Measurements from ENCODE around the gene SND1.

SND1 gene

DNA sequence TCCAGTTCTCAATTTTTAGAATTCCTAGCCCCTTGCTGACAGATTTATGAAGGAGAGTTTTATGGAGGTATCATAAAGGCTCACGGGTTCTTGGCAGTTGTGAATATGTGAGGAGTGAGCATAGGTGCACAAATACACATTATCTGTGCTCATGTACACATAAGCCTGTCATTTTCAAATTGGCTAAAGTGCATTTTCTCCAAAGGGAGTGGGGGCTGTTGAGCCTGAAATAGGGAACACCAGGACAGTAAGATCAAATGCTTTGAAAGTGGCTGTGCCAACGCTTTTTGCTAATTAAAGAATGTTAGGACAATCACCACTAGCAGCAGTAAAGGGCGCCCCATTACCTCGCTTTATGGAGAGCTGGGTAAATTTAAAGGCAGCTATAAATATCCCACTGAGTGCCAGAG, 387.6 kb downstream of the SND1 start:
- Histone ChIP-seq H3K27me3 (ENCODE audit: control insufficient read depth in 5 of 5, insufficient read depth in 4 of 5, low read length in 5 of 5) (no peaks in the 10 kb centered on the region), H3K27ac (ENCODE audit: low read depth, low read length) (no peak overlapping the region), H3K9ac (ENCODE audit: low read length in 5 of 5) (no peak overlapping the region), H3K4me3 (ENCODE audit: low read depth in 1 of 5, low read length in 5 of 5) (no peak overlapping the region), H3K4me1 (ENCODE audit: control insufficient read depth in 5 of 5, insufficient read depth in 5 of 5, low read length in 5 of 5) (peaks cover 0 to 1% (median 0%) of the 10 kb centered on the region in 5 donors), H3K36me3 (ENCODE audit: control insufficient read depth in 5 of 5, insufficient read depth in 5 of 5, low read length in 5 of 5) (peaks cover 0 to 9% (median 5%) of the 10 kb centered on the region in 5 donors), H3K9me3 (ENCODE audit: control insufficient read depth in 5 of 5, low read length in 5 of 5) (no peaks in the 10 kb centered on the region)

DNA sequence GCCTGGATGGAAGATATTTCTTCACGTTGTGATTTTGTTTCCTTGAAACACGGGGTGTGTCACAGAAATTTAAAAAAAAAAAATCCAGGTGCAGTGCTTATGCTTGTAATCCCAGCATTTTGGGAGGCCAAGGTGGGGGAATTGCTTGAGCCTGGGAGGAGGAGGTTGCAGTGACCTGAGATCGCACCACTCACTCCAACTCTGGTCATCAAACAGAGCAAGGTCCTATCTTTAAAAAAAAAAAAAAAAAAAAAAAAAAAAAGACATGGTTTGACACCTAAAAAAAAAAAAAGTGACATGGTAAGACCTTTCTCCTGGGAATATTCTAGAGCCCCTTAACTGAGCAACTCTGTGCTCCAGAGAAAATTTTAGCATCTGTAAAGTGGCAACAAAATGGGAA, 388.2 kb downstream of the SND1 start:
- H3K27me3 ChIP-seq (ENCODE audit: control insufficient read depth in 5 of 5, insufficient read depth in 4 of 5, low read length in 5 of 5): no peaks in the 10 kb centered on the region
- H3K4me3 ChIP-seq (ENCODE audit: low read depth in 1 of 5, low read length in 5 of 5): no peak overlapping the region
- H3K27ac ChIP-seq (ENCODE audit: low read depth, low read length): no peak overlapping the region
- no peaks in the 10 kb centered on the region for H3K9me3 ChIP-seq (ENCODE audit: control insufficient read depth in 5 of 5, low read length in 5 of 5)
- peaks cover 0 to 9% (median 5%) of the 10 kb centered on the region in 5 donors for H3K36me3 ChIP-seq (ENCODE audit: control insufficient read depth in 5 of 5, insufficient read depth in 5 of 5, low read length in 5 of 5)
- H3K4me1 ChIP-seq (ENCODE audit: control insufficient read depth in 5 of 5, insufficient read depth in 5 of 5, low read length in 5 of 5): no peaks in the 10 kb centered on the region
- no peak overlapping the region for H3K9ac ChIP-seq (ENCODE audit: low read length in 5 of 5)

- no peak overlapping the region for H3K4me3 ChIP-seq (ENCODE audit: low read depth in 1 of 5, low read length in 5 of 5)
- H3K36me3 ChIP-seq (ENCODE audit: control insufficient read depth in 5 of 5, insufficient read depth in 5 of 5, low read length in 5 of 5): peaks cover 0 to 9% (median 5%) of the 10 kb centered on the region in 5 donors
- H3K27me3 ChIP-seq (ENCODE audit: control insufficient read depth in 5 of 5, insufficient read depth in 4 of 5, low read length in 5 of 5): no peaks in the 10 kb centered on the region
- H3K4me1 ChIP-seq (ENCODE audit: control insufficient read depth in 5 of 5, insufficient read depth in 5 of 5, low read length in 5 of 5): peaks cover 0 to 3% (median 0%) of the 10 kb centered on the region in 5 donors
- H3K9ac ChIP-seq (ENCODE audit: low read length in 5 of 5): no peak overlapping the region
- no peak overlapping the region for H3K27ac ChIP-seq (ENCODE audit: low read depth, low read length)
- no peaks in the 10 kb centered on the region for H3K9me3 ChIP-seq (ENCODE audit: control insufficient read depth in 5 of 5, low read length in 5 of 5)
These were observed 389.2 kb downstream of the SND1 start for GRCh38 chr7:128041203-128041602.

GRCh38 chr7:128042012-128042411, 390.0 kb downstream of the SND1 start:
- Histone ChIP-seq H3K36me3 (ENCODE audit: control insufficient read depth in 5 of 5, insufficient read depth in 5 of 5, low read length in 5 of 5) (peaks cover 0 to 9% (median 5%) of the 10 kb centered on the region in 5 donors), H3K27me3 (ENCODE audit: control insufficient read depth in 5 of 5, insufficient read depth in 4 of 5, low read length in 5 of 5) (no peaks in the 10 kb centered on the region), H3K4me1 (ENCODE audit: control insufficient read depth in 5 of 5, insufficient read depth in 5 of 5, low read length in 5 of 5) (peaks cover 0 to 3% (median 0%) of the 10 kb centered on the region in 5 donors), H3K27ac (ENCODE audit: low read depth, low read length) (no peak overlapping the region), H3K9ac (ENCODE audit: low read length in 5 of 5) (no peak overlapping the region), H3K9me3 (ENCODE audit: control insufficient read depth in 5 of 5, low read length in 5 of 5) (no peaks in the 10 kb centered on the region), H3K4me3 (ENCODE audit: low read depth in 1 of 5, low read length in 5 of 5) (no peak overlapping the region)

DNA sequence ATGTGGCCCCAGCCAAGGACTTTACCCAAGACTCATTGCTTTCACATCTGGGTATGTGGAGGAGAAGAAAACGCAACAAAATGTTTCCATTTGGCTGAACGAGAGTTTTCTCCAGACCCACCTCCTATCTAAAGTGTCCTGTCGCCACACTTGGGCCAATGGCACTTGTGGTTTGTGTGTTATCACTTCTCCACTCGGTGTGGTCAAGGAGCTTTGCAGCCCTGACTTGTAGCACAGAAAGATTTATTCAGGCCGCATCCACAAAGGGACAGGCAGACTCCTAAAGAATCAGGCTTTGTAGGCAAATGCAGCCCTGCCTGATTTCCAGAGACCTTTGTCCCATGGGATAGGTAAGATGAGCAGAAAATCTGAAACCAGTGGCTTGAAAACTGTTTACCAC, 392.1 kb downstream of the SND1 start:
- Histone ChIP-seq H3K9ac (ENCODE audit: low read length in 5 of 5) (no peak overlapping the region), H3K4me3 (ENCODE audit: low read depth in 1 of 5, low read length in 5 of 5) (no peak overlapping the region), H3K27ac (ENCODE audit: low read depth, low read length) (no peak overlapping the region), H3K4me1 (ENCODE audit: control insufficient read depth in 5 of 5, insufficient read depth in 5 of 5, low read length in 5 of 5) (peaks cover 0 to 3% (median 0%) of the 10 kb centered on the region in 5 donors), H3K27me3 (ENCODE audit: control insufficient read depth in 5 of 5, insufficient read depth in 4 of 5, low read length in 5 of 5) (no peaks in the 10 kb centered on the region), H3K36me3 (ENCODE audit: control insufficient read depth in 5 of 5, insufficient read depth in 5 of 5, low read length in 5 of 5) (peaks cover 0 to 9% (median 5%) of the 10 kb centered on the region in 5 donors), H3K9me3 (ENCODE audit: control insufficient read depth in 5 of 5, low read length in 5 of 5) (no peaks in the 10 kb centered on the region)

DNA sequence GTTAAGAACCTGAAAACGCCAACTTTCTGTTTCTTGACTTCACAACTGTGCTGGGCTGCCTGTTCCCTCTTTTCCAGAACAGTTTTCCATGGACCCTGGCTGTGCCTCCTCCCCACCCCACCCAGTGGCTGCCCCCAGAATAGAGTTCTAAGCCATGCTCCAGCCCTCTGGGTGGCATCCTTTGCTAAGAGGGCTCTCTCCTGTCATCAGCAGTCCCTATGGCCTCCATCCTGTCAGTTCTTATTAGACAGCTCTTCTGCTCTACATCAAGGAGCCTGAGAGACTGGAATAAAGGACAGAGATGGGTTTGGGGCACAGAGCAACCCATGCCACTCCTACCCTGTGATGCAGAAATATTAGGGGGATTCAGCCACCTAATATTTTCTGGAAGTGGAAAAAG, 393.2 kb downstream of the SND1 start:
- no peaks in the 10 kb centered on the region for H3K27me3 ChIP-seq (ENCODE audit: control insufficient read depth in 5 of 5, insufficient read depth in 4 of 5, low read length in 5 of 5)
- no peak overlapping the region for H3K9ac ChIP-seq (ENCODE audit: low read length in 5 of 5)

DNA sequence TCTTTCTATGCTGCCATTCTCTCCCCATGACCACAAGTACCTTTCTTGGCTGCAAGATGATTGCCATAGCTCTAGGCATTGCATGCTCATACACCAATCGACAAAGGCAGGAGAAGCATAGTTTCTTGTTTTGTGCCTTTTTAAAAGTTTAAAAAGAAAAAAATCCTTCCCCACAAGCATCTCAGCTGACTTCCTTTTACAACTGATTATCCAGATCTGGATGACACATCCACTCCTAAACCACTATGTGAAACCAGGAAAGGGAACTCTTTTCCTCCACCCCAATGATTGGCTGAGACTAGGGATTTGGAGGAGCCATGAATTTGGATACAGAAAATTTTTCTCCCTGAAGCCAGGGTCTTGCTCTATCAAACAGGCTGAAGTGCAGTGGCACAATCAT, 393.8 kb downstream of the SND1 start:
- Histone ChIP-seq H3K9me3 (ENCODE audit: control insufficient read depth in 5 of 5, low read length in 5 of 5) (no peaks in the 10 kb centered on the region), H3K27ac (ENCODE audit: low read depth, low read length) (no peak overlapping the region), H3K27me3 (ENCODE audit: control insufficient read depth in 5 of 5, insufficient read depth in 4 of 5, low read length in 5 of 5) (no peaks in the 10 kb centered on the region), H3K4me3 (ENCODE audit: low read depth in 1 of 5, low read length in 5 of 5) (no peak overlapping the region), H3K4me1 (ENCODE audit: control insufficient read depth in 5 of 5, insufficient read depth in 5 of 5, low read length in 5 of 5) (peaks cover 0 to 3% (median 0%) of the 10 kb centered on the region in 5 donors), H3K9ac (ENCODE audit: low read length in 5 of 5) (no peak overlapping the region), H3K36me3 (ENCODE audit: control insufficient read depth in 5 of 5, insufficient read depth in 5 of 5, low read length in 5 of 5) (peaks cover 0 to 9% (median 5%) of the 10 kb centered on the region in 5 donors)

More for the DNA sequence above, 393.2 kb downstream of the SND1 start:
- no peak overlapping the region for H3K27ac ChIP-seq (ENCODE audit: low read depth, low read length)
- H3K36me3 ChIP-seq (ENCODE audit: control insufficient read depth in 5 of 5, insufficient read depth in 5 of 5, low read length in 5 of 5): peaks cover 0 to 9% (median 5%) of the 10 kb centered on the region in 5 donors
- no peak overlapping the region for H3K4me3 ChIP-seq (ENCODE audit: low read depth in 1 of 5, low read length in 5 of 5)
- H3K9me3 ChIP-seq (ENCODE audit: control insufficient read depth in 5 of 5, low read length in 5 of 5): no peaks in the 10 kb centered on the region
- peaks cover 0 to 3% (median 0%) of the 10 kb centered on the region in 5 donors for H3K4me1 ChIP-seq (ENCODE audit: control insufficient read depth in 5 of 5, insufficient read depth in 5 of 5, low read length in 5 of 5)

- peaks cover 0 to 14% (median 10%) of the 10 kb centered on the region in 5 donors for H3K4me1 ChIP-seq (ENCODE audit: control insufficient read depth in 5 of 5, insufficient read depth in 5 of 5, low read length in 5 of 5)
- no peaks in the 10 kb centered on the region for H3K27me3 ChIP-seq (ENCODE audit: control insufficient read depth in 5 of 5, insufficient read depth in 4 of 5, low read length in 5 of 5)
- no peak overlapping the region for H3K9ac ChIP-seq (ENCODE audit: low read length in 5 of 5)
- H3K9me3 ChIP-seq (ENCODE audit: control insufficient read depth in 5 of 5, low read length in 5 of 5): no peaks in the 10 kb centered on the region
- H3K4me3 ChIP-seq (ENCODE audit: low read depth in 1 of 5, low read length in 5 of 5): no peak overlapping the region
- peaks cover 0 to 5% (median 2%) of the 10 kb centered on the region in 5 donors for H3K36me3 ChIP-seq (ENCODE audit: control insufficient read depth in 5 of 5, insufficient read depth in 5 of 5, low read length in 5 of 5)
- no peak overlapping the region for H3K27ac ChIP-seq (ENCODE audit: low read depth, low read length)
These were observed 400.4 kb downstream of the SND1 start for GRCh38 chr7:128052404-128052803.

DNA sequence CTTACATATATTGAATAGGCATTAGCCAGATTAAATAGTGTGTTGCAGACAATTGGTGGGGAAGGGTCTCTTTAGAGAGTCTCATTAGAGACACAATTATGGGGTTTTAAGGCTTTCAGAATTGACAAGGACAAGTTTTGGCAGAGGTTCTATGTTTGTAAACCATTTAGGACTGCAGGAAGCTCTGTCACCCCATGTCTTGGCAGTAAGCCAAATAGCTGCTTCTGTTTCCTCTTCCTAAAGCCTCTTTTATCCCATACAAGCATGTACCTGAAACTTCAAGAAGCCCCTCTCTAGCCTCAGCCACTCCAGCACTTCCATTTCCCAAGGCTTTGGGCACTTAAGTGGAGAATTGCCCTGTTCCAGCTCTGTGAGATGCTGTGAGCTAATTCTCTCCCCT, 401.0 kb downstream of the SND1 start:
- H3K4me3 ChIP-seq (ENCODE audit: low read depth in 1 of 5, low read length in 5 of 5): no peak overlapping the region
- H3K36me3 ChIP-seq (ENCODE audit: control insufficient read depth in 5 of 5, insufficient read depth in 5 of 5, low read length in 5 of 5): peaks cover 0 to 5% (median 2%) of the 10 kb centered on the region in 5 donors
- H3K27ac ChIP-seq (ENCODE audit: low read depth, low read length): no peak overlapping the region
- no peaks in the 10 kb centered on the region for H3K27me3 ChIP-seq (ENCODE audit: control insufficient read depth in 5 of 5, insufficient read depth in 4 of 5, low read length in 5 of 5)
- H3K4me1 ChIP-seq (ENCODE audit: control insufficient read depth in 5 of 5, insufficient read depth in 5 of 5, low read length in 5 of 5): peaks cover 0 to 14% (median 10%) of the 10 kb centered on the region in 5 donors
- H3K9me3 ChIP-seq (ENCODE audit: control insufficient read depth in 5 of 5, low read length in 5 of 5): no peaks in the 10 kb centered on the region
- no peak overlapping the region for H3K9ac ChIP-seq (ENCODE audit: low read length in 5 of 5)

DNA sequence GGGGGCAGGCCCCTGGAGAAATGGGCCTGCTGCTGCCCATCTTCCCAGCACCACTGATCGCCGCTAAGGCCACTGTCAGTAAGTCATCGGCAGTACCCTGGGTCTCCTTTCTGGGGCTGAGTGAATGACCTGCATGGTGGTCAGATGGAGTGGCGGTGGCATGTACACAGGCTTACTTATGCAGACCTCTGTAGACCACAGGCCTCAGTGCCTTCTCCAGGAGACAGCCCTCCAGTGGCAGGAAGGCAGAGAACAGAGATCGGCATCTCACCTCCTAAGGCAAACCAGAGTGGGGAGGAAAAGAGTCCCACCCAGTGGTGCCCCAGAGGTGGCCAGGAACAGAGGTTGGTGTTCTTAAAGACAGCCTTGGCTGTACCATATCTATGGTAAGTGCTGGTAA, 402.0 kb downstream of the SND1 start:
- Histone ChIP-seq H3K4me3 (ENCODE audit: low read depth in 1 of 5, low read length in 5 of 5) (no peak overlapping the region), H3K27ac (ENCODE audit: low read depth, low read length) (no peak overlapping the region), H3K4me1 (ENCODE audit: control insufficient read depth in 5 of 5, insufficient read depth in 5 of 5, low read length in 5 of 5) (peaks cover 0 to 14% (median 10%) of the 10 kb centered on the region in 5 donors), H3K36me3 (ENCODE audit: control insufficient read depth in 5 of 5, insufficient read depth in 5 of 5, low read length in 5 of 5) (peaks cover 0 to 5% (median 2%) of the 10 kb centered on the region in 5 donors), H3K27me3 (ENCODE audit: control insufficient read depth in 5 of 5, insufficient read depth in 4 of 5, low read length in 5 of 5) (no peaks in the 10 kb centered on the region), H3K9me3 (ENCODE audit: control insufficient read depth in 5 of 5, low read length in 5 of 5) (no peaks in the 10 kb centered on the region), H3K9ac (ENCODE audit: low read length in 5 of 5) (no peak overlapping the region)
